HG03558 (cell line): ENCODE data around the gene RELT.
A peak's percentile ranks its signal among the peaks of the same experiment; 100 is the strongest.

ENCODE experiments used
- ATAC-seq: cut with Tn5 transposase; IDR thresholded peaks from one replicate; pipeline ENCODE4 v1.9.1; 2021; ENCODE audit warnings: moderate number of reproducible peaks; ENCODE audit not compliant: unreplicated experiment; ENCODE audit errors: extremely low read depth

Gene RELT

GRCh38 chr11:73376160-73376802, at the start of gene RELT:
RELT (plus strand) TSS chr11:73376399; CDS start chr11:73389137, 12,738 bp downstream.
- ATAC-seq = peak; percentile 57

GRCh38 chr11:73326929-73327811, 49.0 kb upstream of the RELT start:
- ATAC-seq = no peak

GRCh38 chr11:73327812-73328364, 48.3 kb upstream of the RELT start:
- ATAC-seq = no peak

GRCh38 chr11:73330569-73331093, 45.6 kb upstream of the RELT start:
- ATAC-seq = no peak

- ATAC-seq = no peak
These were observed 44.9 kb upstream of the RELT start for GRCh38 chr11:73331138-73331916.

GRCh38 chr11:73333173-73333572, 43.0 kb upstream of the RELT start:
- no peak for ATAC-seq

- ATAC-seq = no peak
These were observed 42.4 kb upstream of the RELT start for GRCh38 chr11:73333640-73334383.

- no peak for ATAC-seq
These were observed 41.6 kb upstream of the RELT start for GRCh38 chr11:73334384-73335203.

GRCh38 chr11:73335204-73335923, 40.8 kb upstream of the RELT start:
- no peak for ATAC-seq

GRCh38 chr11:73337846-73338245, 38.4 kb upstream of the RELT start:
- ATAC-seq = no peak

- no peak for ATAC-seq
These were observed 37.9 kb upstream of the RELT start for GRCh38 chr11:73338279-73338678.

- no peak for ATAC-seq
These were observed 36.0 kb upstream of the RELT start for GRCh38 chr11:73340164-73340563.

GRCh38 chr11:73342633-73343032, 33.6 kb upstream of the RELT start:
- ATAC-seq = no peak

GRCh38 chr11:73343076-73343873, 32.9 kb upstream of the RELT start:
- no peak for ATAC-seq

GRCh38 chr11:73344191-73344607, 32.0 kb upstream of the RELT start:
- no peak for ATAC-seq

- no peak for ATAC-seq
These were observed 30.6 kb upstream of the RELT start for GRCh38 chr11:73345481-73346160.
